ENCODE results near the gene DTX4.

DTX4 gene

GRCh38 chr11:59192446-59193020, 20.6 kb downstream of the DTX4 start:
- no peak for DNase-seq (ENCODE audit: low read depth)

GRCh38 chr11:59193587-59194130, 21.7 kb downstream of the DTX4 start:
- DNase-seq (ENCODE audit: low read depth) = no peak

- no peak for DNase-seq (ENCODE audit: low read depth)
Measured at GRCh38 chr11:59195586-59195985, 23.7 kb downstream of the DTX4 start.

- no peak for DNase-seq (ENCODE audit: low read depth)
Measured at GRCh38 chr11:59196777-59197176, 24.8 kb downstream of the DTX4 start.

- no peak for DNase-seq (ENCODE audit: low read depth)
Measured at GRCh38 chr11:59197991-59198390, 26.1 kb downstream of the DTX4 start.

GRCh38 chr11:59198726-59199125, 26.8 kb downstream of the DTX4 start:
- no peak for DNase-seq (ENCODE audit: low read depth)

- DNase-seq (ENCODE audit: low read depth) = no peak
Measured at GRCh38 chr11:59199546-59200422, 27.9 kb downstream of the DTX4 start.

- DNase-seq (ENCODE audit: low read depth) = no peak
Measured at GRCh38 chr11:59200423-59200746, 28.5 kb downstream of the DTX4 start.

- DNase-seq (ENCODE audit: low read depth) = no peak
Measured at GRCh38 chr11:59201353-59201752, 29.4 kb downstream of the DTX4 start.

GRCh38 chr11:59204746-59205145, 32.8 kb downstream of the DTX4 start:
- DNase-seq (ENCODE audit: low read depth) = no peak

- no peak for DNase-seq (ENCODE audit: low read depth)
Measured at GRCh38 chr11:59205648-59206047, 33.7 kb downstream of the DTX4 start.

- no peak for DNase-seq (ENCODE audit: low read depth)
Measured at GRCh38 chr11:59206635-59207034, 34.7 kb downstream of the DTX4 start.

GRCh38 chr11:59207988-59208451, 36.1 kb downstream of the DTX4 start:
- peak; percentile 25 for DNase-seq (ENCODE audit: low read depth)

- no peak for DNase-seq (ENCODE audit: low read depth)
Measured at GRCh38 chr11:59208956-59209355, 37.0 kb downstream of the DTX4 start.

GRCh38 chr11:59212222-59212621, 40.3 kb downstream of the DTX4 start:
- DNase-seq (ENCODE audit: low read depth) = no peak

- no peak for DNase-seq (ENCODE audit: low read depth)
Measured at GRCh38 chr11:59212744-59213631, 41.1 kb downstream of the DTX4 start, which contains the start of gene MPEG1. Gene MPEG1, minus strand, starts transcription at chr11:59212927. Its CDS starts 62 bp downstream, at chr11:59212865.

- no peak for DNase-seq (ENCODE audit: low read depth)
Measured at GRCh38 chr11:59214141-59214893, 42.4 kb downstream of the DTX4 start.

GRCh38 chr11:59216641-59217564, 45.0 kb downstream of the DTX4 start:
- no peak for DNase-seq (ENCODE audit: low read depth)

GRCh38 chr11:59218319-59218718, 46.4 kb downstream of the DTX4 start:
- DNase-seq (ENCODE audit: low read depth) = no peak

- no peak for DNase-seq (ENCODE audit: low read depth)
Measured at GRCh38 chr11:59218893-59219292, 47.0 kb downstream of the DTX4 start.
